T-helper 2 cell treated with Interferon-gamma antibody and Interleukin-4, amounts not matched to agents 100 ng/mL and 5 ng/mL, for 36 hours (primary cell): ENCODE results near the gene RNF183. TPM values are rescaled to one million over a fixed set of nuclear protein-coding genes. Genes with fewer than 3 reads are reported as not detected.
"Not testable (repeated sequence)": the region's sequence is repeated elsewhere in the genome, so short reads cannot be mapped to it uniquely, and the experiment has no call there.

Experiments
- intact Hi-C: fragments of 100-400 bp; cut with micrococcal nuclease; formaldehyde crosslinking; loops from one replicate; pipeline ENCODE4 v1.15.1; 2023
- total RNA-seq: library from RNA; stranded (reverse); gene quantifications from 2 replicates; pipeline ENCODE4 v1.2.3, GENCODE V29; 2022

Gene RNF183
- total RNA-seq, 1 donor from 2014 or later, result 0.45 TPM

GRCh38 chr9:113275157-113276131 is 27.7 kb downstream of the RNF183 start, which contains the start of the genes CDC26 and PRPF4:
TSS of gene CDC26 (minus strand) at chr9:113275572. CDS start at chr9:113272507, 3,065 bp downstream.
TSS of gene PRPF4 (plus strand) at chr9:113275658. CDS start at chr9:113275744, 86 bp downstream.
- intact Hi-C loops, result loop anchor here (1.0 to 5.0 kb wide), 11 partner anchors 54 to 1793 kb away; partner anchors contain the start of genes ALAD, C9orf43, ECPAS and FKBP15

DNA sequence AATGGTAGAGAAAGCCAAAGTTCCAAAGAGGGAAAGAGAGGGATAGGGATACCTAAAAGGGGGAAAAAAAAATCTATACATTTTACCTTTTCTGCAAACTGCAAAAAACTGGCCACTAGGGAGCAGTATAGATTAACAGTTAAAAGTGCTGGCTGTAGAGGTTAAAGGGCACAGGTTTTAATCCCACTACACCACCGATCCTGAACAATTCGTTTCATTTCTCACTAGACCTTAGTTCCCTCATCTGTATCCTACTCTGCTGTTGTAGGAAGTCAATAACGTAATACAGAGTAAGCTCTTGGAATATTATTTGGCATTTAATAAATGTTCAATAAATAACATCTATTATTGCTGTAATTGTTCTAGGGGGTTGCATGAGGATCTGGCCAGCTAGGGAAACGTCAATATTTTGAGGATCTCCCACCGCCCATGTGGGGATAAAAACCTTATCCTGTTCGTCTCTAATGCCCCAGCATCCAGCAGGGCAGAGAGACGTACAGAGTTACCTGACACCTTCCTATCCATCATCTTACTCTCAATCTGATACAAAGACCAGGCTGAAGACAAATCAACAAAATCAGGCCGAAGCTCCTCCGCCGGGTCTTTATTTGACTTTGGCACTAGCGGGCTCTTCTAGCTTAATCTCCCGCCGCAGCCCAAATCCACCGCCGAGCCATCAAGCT is 28.6 kb downstream of the RNF183 start:
- intact Hi-C loops, result loop anchor here (1.0 to 5.0 kb wide), 12 partner anchors 53 to 1792 kb away; partner anchors contain the start of genes ALAD, C9orf43, ECPAS and FKBP15

GRCh38 chr9:113269871-113270270 is 33.3 kb downstream of the RNF183 start:
- intact Hi-C loops, result loop anchor here (5.0 kb wide), 1 partner anchor 607 kb away; the partner anchor contains the start of gene ZNF618

DNA sequence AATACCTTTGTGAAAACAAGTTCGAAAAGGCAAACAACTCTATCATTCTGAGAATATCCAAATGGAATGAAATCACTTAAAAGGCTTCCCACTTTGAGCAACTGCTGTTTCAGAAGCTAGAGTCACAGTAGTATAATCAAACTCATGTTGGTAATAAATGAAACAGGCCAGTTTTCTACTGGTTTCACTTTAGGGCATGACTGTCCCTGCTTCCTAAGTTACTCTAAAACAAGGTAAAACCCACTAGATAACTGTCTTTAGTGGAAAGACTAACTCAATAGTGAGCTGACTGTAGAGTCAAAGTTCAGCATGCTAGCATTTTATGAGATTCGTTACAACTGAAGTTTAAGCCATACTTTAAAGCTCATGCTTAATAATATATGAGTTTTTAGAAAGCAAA is 33.8 kb downstream of the RNF183 start:
- intact Hi-C loops, result no loop called here

DNA sequence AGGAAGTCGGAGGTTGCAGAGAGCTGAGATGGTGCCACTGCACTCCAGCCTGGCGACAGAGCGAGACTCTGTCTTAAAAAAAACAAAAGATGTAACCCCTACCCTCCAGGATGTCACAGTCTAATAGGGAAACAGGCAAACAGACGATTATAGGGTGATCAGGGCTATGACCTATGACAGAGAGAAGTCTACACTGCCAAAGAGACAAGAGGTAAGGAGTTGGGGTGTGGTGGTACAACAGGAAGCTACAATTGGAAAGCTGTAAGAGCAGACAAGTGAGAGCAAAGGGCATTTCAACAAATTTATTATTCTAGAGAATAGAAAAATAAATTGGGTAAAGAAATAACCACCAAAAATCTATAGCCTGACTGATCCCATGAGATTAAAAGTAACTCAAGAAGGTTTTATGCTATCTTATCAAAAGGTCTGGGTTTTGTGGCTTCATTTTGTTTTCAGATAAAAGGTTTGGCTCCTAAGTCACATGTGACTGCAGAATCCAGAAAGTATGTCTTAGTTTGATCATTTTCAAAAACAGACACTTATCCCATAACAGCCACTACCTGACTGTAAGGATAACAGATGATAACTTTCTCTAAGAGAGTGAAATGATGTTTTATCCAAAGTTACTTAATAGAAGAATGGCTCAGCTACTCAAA is 35.1 kb downstream of the RNF183 start:
- intact Hi-C loops, result no loop called here

GRCh38 chr9:113266174-113266573 is 37.0 kb downstream of the RNF183 start:
- intact Hi-C loops, result no loop called here

DNA sequence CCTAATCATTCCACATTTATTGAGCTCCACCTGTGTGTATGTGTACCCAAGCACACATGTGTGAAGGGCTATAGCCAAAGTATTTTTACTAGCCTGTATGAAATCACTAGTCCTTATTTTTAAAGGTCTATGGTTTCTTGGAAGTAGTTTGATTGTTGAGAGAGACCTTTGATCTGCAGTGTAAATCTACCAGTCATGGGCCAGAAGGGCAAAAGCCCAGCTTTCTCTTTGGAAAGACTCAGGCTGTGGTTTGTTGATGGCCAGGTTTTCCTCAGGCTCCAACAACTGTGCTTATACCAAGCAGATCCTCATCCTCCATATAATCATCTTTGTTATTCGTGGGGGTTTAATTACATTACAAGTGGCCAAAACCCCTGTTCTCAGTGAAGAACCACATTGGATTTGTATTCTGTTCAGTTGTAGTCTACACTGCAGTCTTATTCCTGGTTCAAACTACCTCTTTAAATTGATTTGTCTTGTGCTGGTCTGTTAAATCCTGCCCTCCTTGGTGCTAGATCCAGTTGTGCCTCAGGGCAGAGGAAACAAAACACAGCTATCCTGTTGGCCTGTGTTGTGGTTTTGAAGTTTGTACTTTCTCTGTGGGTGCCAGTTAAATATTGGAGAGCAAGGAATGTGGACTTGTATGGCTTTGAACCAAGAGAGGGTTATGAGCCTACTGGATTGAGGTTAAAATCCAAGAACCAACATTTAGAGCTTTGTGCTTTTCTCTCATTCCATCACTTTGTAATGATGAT is 41.1 kb downstream of the RNF183 start:
- intact Hi-C loops, result no loop called here

- intact Hi-C loops, result no loop called here
Observed at GRCh38 chr9:113258282-113258681, 44.9 kb downstream of the RNF183 start.

DNA sequence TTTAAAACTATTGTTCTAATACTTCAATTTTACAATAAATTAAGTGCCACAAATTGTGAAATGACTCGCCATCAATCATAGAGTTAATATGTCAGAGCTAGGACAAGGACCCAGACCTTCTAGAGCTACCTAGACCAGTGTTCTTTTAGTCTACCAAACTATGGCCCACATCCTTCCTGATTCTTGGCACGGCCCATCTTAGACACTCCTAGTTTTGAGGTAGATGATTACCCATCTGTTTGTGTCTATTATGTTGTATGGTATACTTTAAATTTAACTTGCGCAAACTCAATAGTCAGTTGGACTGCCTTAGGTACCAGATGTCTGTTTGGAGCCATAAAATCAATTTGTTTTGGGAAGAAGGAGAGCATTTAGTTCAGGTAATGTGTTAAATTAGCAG is 45.3 kb downstream of the RNF183 start:
- intact Hi-C loops, result no loop called here

GRCh38 chr9:113255438-113255837 is 47.7 kb downstream of the RNF183 start:
- intact Hi-C loops, result no loop called here

DNA sequence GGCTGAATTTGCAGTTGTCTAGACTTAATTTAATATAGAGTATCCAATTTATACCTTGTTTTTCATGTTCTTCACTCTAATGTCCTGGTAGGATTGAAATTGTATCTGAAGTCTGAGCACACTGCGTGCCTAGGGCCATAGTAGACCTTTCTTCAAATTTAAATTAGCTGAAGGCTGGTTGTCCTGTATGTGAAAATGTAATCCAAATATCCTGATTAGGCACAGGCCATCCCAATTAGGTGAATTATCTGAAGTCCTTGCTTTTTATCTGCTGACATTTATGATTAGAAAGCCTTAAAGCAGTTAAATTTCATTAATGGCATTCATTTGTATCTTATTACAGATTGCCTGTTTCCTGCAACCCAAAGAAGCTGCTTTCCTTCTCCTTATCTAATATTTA is 48.2 kb downstream of the RNF183 start:
- intact Hi-C loops, result no loop called here

DNA sequence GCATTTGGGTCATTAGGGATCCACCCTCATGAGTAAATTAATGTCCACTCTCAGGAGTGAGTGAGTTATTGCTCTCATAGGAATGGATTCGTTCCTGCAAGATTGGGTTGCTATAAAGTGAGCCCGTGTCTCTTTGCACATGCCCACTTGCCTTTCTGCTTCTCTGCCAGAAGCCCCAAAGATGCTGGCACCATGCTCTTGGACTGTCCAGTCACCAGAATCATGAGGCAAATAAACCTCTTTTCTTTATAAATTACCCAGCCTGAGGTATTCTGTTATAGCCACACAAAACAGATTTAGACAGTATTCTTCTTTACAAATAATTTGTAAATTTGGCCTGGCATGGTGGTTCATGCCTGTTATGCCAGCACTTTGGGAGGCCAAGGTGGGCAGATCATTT is 52.4 kb downstream of the RNF183 start:
- intact Hi-C loops, result no loop called here

GRCh38 chr9:113249661-113250060 is 53.5 kb downstream of the RNF183 start:
- intact Hi-C loops, result not testable (repeated sequence)

GRCh38 chr9:113247640-113248039 is 55.5 kb downstream of the RNF183 start:
- intact Hi-C loops, result no loop called here

Other genes starting within 250 kb of the RNF183 start
- 0.32 and 0.48 TPM in 2 replicates for gene ZFP37, start 246.7 kb downstream of the RNF183 start, total RNA-seq
- gene SLC31A2, start 152.4 kb downstream of the RNF183 start, total RNA-seq, result 2.2 and 2.9 TPM in 2 replicates
- 36.9 and 38.6 TPM in 2 replicates for gene FKBP15, start 82.1 kb downstream of the RNF183 start, total RNA-seq
- 8.8 and 10.0 TPM in 2 replicates for gene SLC31A1, start 81.8 kb downstream of the RNF183 start, total RNA-seq
- gene CDC26, start 27.8 kb downstream of the RNF183 start, total RNA-seq, result 32.9 and 36.2 TPM in 2 replicates
- gene PRPF4, start 27.7 kb downstream of the RNF183 start, total RNA-seq, result 36.8 and 37.2 TPM in 2 replicates
- gene WDR31, start 36.9 kb upstream of the RNF183 start, total RNA-seq, result 0.93 and 1.5 TPM in 2 replicates
- 7.4 and 7.6 TPM in 2 replicates for gene BSPRY, start 46.2 kb upstream of the RNF183 start, total RNA-seq
- gene HDHD3, start 73.6 kb upstream of the RNF183 start, total RNA-seq, result 17.4 and 19.0 TPM in 2 replicates
- 36.6 and 36.8 TPM in 2 replicates for gene ALAD, start 97.9 kb upstream of the RNF183 start, total RNA-seq
- 85.0 and 86.4 TPM in 2 replicates for gene POLE3, start 107.3 kb upstream of the RNF183 start, total RNA-seq
- 0.45 and 0.73 TPM in 2 replicates for gene C9orf43, start 107.4 kb upstream of the RNF183 start, total RNA-seq
- gene RGS3, start 160.4 kb upstream of the RNF183 start, total RNA-seq, result 39.5 and 42.7 TPM in 2 replicates